Stomach smooth muscle (tissue), 2 donors: ENCODE results near the gene RP2.

Experiments
- H3K27ac ChIP-seq: one replicate; pipeline ENCODE4 v1.7.0; 2013; ENCODE audit warnings: mild to moderate bottlenecking, low read length, inconsistent platforms
- H3K27me3 ChIP-seq, 2 donors: one replicate each; pipeline ENCODE4 v1.7.0; 2013; ENCODE audit warnings: low read length in 2 of 2; ENCODE audit not compliant: insufficient read depth in 2 of 2, control insufficient read depth in 1 of 2
- H3K36me3 ChIP-seq, 2 donors: one replicate each; pipeline ENCODE4 v1.7.0; 2013; ENCODE audit warnings: low read length in 2 of 2; ENCODE audit not compliant: control insufficient read depth in 2 of 2, insufficient read depth in 2 of 2
- H3K4me1 ChIP-seq: one replicate; pipeline ENCODE4 v1.7.0; 2013; ENCODE audit warnings: low read length; ENCODE audit not compliant: control insufficient read depth, insufficient read depth
- H3K4me3 ChIP-seq, 2 donors: one replicate each; pipeline ENCODE4 v1.7.0; 2013; ENCODE audit warnings: low read length in 2 of 2
- H3K9ac ChIP-seq, 2 donors: one replicate each; pipeline ENCODE4 v1.7.0; 2013; ENCODE audit warnings: low read length in 2 of 2, mild to moderate bottlenecking in 1 of 2
- H3K9me3 ChIP-seq, 2 donors: one replicate each; pipeline ENCODE4 v1.7.0; 2013; ENCODE audit warnings: low read length in 2 of 2; ENCODE audit not compliant: control insufficient read depth in 2 of 2
- donor health status: healthy.
- donor health status: Pancreatic carcinoma.

RP2 gene

DNA sequence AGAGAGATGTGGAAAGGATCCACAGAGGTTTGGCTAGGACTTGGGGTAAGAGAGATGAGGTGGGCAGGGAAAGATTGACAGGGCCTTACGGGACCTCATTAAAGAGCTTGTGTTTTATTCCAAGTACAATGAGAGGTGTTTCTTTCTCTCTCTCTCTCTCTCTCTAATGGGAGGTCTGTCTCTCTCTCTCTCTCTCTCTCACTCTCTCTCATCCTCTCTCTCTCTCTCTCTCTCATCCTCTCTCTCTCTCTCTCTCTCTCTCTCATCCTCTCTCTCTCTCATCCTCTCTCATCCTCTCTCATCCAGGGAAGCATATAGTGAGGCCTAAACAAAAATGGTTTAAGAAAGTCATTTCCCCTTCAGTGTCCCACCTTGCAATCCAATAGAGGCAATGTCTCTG lies 80.8 kb downstream of the RP2 start:
- H3K27ac ChIP-seq, result no peak overlapping the region
- no peak overlapping the region for H3K9ac ChIP-seq
- peaks cover 0 to 3% of the 10 kb centered on the region in 2 donors for H3K27me3 ChIP-seq
- peaks cover 4% of the 10 kb centered on the region for H3K4me1 ChIP-seq
- H3K9me3 ChIP-seq, result peaks cover 0 to 5% of the 10 kb centered on the region in 2 donors
- no peaks in the 10 kb centered on the region for H3K36me3 ChIP-seq
- H3K4me3 ChIP-seq, result no peak overlapping the region

DNA sequence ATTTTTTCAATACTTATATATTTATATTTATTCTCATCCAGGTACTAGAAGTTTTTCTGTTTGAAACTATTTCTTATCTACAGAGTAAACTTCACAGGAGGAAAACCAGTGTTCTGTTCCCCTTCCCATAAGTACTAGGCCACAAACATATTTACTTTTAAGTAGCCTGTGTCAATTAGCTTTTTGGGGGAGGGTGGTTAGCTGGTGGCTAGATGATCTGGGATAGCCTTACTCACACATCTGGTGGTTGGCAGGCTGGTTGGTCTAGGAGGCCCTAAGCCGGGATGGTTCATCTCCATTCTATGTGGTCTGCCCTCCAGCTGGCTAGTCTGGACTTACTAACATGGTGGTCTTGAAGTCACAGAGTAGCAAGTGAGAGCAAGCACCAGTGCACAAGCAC lies 81.6 kb downstream of the RP2 start:
- peaks cover 0 to 3% of the 10 kb centered on the region in 2 donors for H3K27me3 ChIP-seq
- H3K27ac ChIP-seq, result no peak overlapping the region
- no peak overlapping the region for H3K9ac ChIP-seq
- no peaks in the 10 kb centered on the region for H3K36me3 ChIP-seq
- no peak overlapping the region for H3K4me3 ChIP-seq
- H3K9me3 ChIP-seq, result peaks cover 0 to 5% of the 10 kb centered on the region in 2 donors
- H3K4me1 ChIP-seq, result peaks cover 4% of the 10 kb centered on the region

- H3K4me1 ChIP-seq, result no peaks in the 10 kb centered on the region
- peaks cover 0 to 5% of the 10 kb centered on the region in 2 donors for H3K9me3 ChIP-seq
- no peak overlapping the region for H3K27ac ChIP-seq
- H3K27me3 ChIP-seq, result peaks cover 0 to 3% of the 10 kb centered on the region in 2 donors
- no peak overlapping the region for H3K4me3 ChIP-seq
- H3K36me3 ChIP-seq, result no peaks in the 10 kb centered on the region
- no peak overlapping the region for H3K9ac ChIP-seq
Observed at GRCh38 chrX:46920235-46920634, 83.4 kb downstream of the RP2 start.

GRCh38 chrX:46922611-46923010 lies 85.8 kb downstream of the RP2 start:
- H3K27ac ChIP-seq, result no peak overlapping the region
- H3K36me3 ChIP-seq, result no peaks in the 10 kb centered on the region
- peaks cover 0 to 6% of the 10 kb centered on the region in 2 donors for H3K9me3 ChIP-seq
- H3K4me3 ChIP-seq, result no peak overlapping the region
- no peak overlapping the region for H3K9ac ChIP-seq
- no peaks in the 10 kb centered on the region for H3K27me3 ChIP-seq
- H3K4me1 ChIP-seq, result no peaks in the 10 kb centered on the region

DNA sequence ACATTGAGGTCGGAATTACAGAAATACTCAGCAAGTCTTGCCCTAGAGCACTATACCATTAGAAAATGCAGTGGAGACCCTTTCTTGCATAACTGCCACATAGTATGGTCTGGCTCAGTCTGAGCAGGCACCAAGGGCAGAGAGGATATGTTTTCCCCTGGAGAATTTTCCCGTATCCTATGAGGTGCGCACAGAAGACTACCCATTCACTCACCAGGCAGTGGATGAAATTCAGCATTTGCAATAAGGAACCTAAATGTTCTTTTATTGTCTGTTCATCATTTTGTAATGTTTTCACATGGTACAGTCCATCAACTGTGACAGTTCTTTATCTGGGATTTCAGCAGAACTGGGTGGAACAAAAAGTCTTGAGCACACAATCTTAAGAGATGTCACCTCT lies 90.9 kb downstream of the RP2 start:
- Histone ChIP-seq H3K9me3 (peaks cover 0 to 4% of the 10 kb centered on the region in 2 donors), H3K9ac (no peak overlapping the region), H3K4me1 (no peaks in the 10 kb centered on the region), H3K27me3 (peaks cover 0 to 3% of the 10 kb centered on the region in 2 donors), H3K4me3 (no peak overlapping the region), H3K36me3 (no peaks in the 10 kb centered on the region), H3K27ac (no peak overlapping the region)

GRCh38 chrX:46929439-46930261 lies 92.8 kb downstream of the RP2 start:
- H3K4me3 ChIP-seq, result no peak overlapping the region
- H3K9me3 ChIP-seq, result peaks cover 0 to 4% of the 10 kb centered on the region in 2 donors
- H3K36me3 ChIP-seq, result no peaks in the 10 kb centered on the region
- H3K27me3 ChIP-seq, result peaks cover 0 to 3% of the 10 kb centered on the region in 2 donors
- H3K4me1 ChIP-seq, result no peaks in the 10 kb centered on the region
- no peak overlapping the region for H3K27ac ChIP-seq
- H3K9ac ChIP-seq, result no peak overlapping the region
